Measurements from ENCODE around the gene CEP20. TPM values are rescaled to one million over a fixed set of nuclear protein-coding genes. Genes with fewer than 3 reads are reported as not detected.

Gene CEP20
- polyA plus RNA-seq, 4 donors: 32.4 to 41.9 (median 38.3) TPM

GRCh38 chr16:15899538-15900100 is 11.2 kb upstream of the CEP20 start:
- DNase-seq (ENCODE audit: low read depth in 4 of 4, low spot score in 2 of 4): no peak

GRCh38 chr16:15898654-15899053 is 10.3 kb upstream of the CEP20 start:
- DNase-seq (ENCODE audit: low read depth in 4 of 4, low spot score in 2 of 4): no peak

GRCh38 chr16:15897834-15898254 is 9.4 kb upstream of the CEP20 start:
- DNase-seq (ENCODE audit: low read depth in 4 of 4, low spot score in 2 of 4): no peak

GRCh38 chr16:15897121-15897780 is 8.8 kb upstream of the CEP20 start:
- DNase-seq (ENCODE audit: low read depth in 4 of 4, low spot score in 2 of 4): no peak

GRCh38 chr16:15894571-15895374 is 6.4 kb upstream of the CEP20 start:
- DNase-seq (ENCODE audit: low read depth in 4 of 4, low spot score in 2 of 4): no peak

GRCh38 chr16:15891508-15891907 is 3.1 kb upstream of the CEP20 start:
- no peak for DNase-seq (ENCODE audit: low read depth in 4 of 4, low spot score in 2 of 4)

GRCh38 chr16:15887283-15887682 is 1.1 kb downstream of the CEP20 start:
- DNase-seq (ENCODE audit: low read depth in 4 of 4, low spot score in 2 of 4): no peak

GRCh38 chr16:15886078-15886477 is 2.3 kb downstream of the CEP20 start:
- DNase-seq (ENCODE audit: low read depth in 4 of 4, low spot score in 2 of 4): no peak

- DNase-seq (ENCODE audit: low read depth in 4 of 4, low spot score in 2 of 4): no peak
Measured at GRCh38 chr16:15885560-15886001, 2.8 kb downstream of the CEP20 start.

GRCh38 chr16:15882563-15882962 is 5.8 kb downstream of the CEP20 start:
- DNase-seq (ENCODE audit: low read depth in 4 of 4, low spot score in 2 of 4): no peak

GRCh38 chr16:15881794-15882379 is 6.5 kb downstream of the CEP20 start:
- DNase-seq (ENCODE audit: low read depth in 4 of 4, low spot score in 2 of 4): no peak

- no peak for DNase-seq (ENCODE audit: low read depth in 4 of 4, low spot score in 2 of 4)
Measured at GRCh38 chr16:15880434-15881308, 7.7 kb downstream of the CEP20 start.

- DNase-seq (ENCODE audit: low read depth in 4 of 4, low spot score in 2 of 4): no peak
Measured at GRCh38 chr16:15879255-15879811, 9.1 kb downstream of the CEP20 start.

- DNase-seq (ENCODE audit: low read depth in 4 of 4, low spot score in 2 of 4): no peak
Measured at GRCh38 chr16:15876503-15876902, 11.9 kb downstream of the CEP20 start.

- peak in 1 of 4 donors; percentile 34 for DNase-seq (ENCODE audit: low read depth in 4 of 4, low spot score in 2 of 4)
Measured at GRCh38 chr16:15874745-15875314, 13.6 kb downstream of the CEP20 start.

GRCh38 chr16:15873737-15874136 is 14.7 kb downstream of the CEP20 start:
- no peak for DNase-seq (ENCODE audit: low read depth in 4 of 4, low spot score in 2 of 4)

GRCh38 chr16:15873301-15873700 is 15.1 kb downstream of the CEP20 start:
- no peak for DNase-seq (ENCODE audit: low read depth in 4 of 4, low spot score in 2 of 4)

GRCh38 chr16:15870011-15870410 is 18.4 kb downstream of the CEP20 start:
- no peak for DNase-seq (ENCODE audit: low read depth in 4 of 4, low spot score in 2 of 4)

GRCh38 chr16:15866451-15866850 is 22.0 kb downstream of the CEP20 start:
- DNase-seq (ENCODE audit: low read depth in 4 of 4, low spot score in 2 of 4): no peak

- DNase-seq (ENCODE audit: low read depth in 4 of 4, low spot score in 2 of 4): no peak
Measured at GRCh38 chr16:15865742-15866141, 22.7 kb downstream of the CEP20 start.

All from left renal cortex interstitium (tissue), 4 donors.